IPS DF 6.9 (cell line): ENCODE data around the gene SLC39A11.
"Not testable (repeated sequence)": the region's sequence is repeated elsewhere in the genome, so short reads cannot be mapped to it uniquely, and the experiment has no call there.

ENCODE experiments used
- DNase-seq: peaks from one replicate; pipeline ENCODE4 v3.0.0-alpha.2; 2013; ENCODE audit warnings: low read depth, low spot score
- H3K27ac ChIP-seq: one replicate; pipeline ENCODE4 v1.5.1; 2013; ENCODE audit warnings: low read length, control low read depth
- H3K27me3 ChIP-seq: 2 replicates; pipeline ENCODE4 v1.6.1; 2013; ENCODE audit warnings: mild to moderate bottlenecking, low read length; ENCODE audit not compliant: control insufficient read depth, insufficient read depth
- H3K36me3 ChIP-seq: 2 replicates; pipeline ENCODE4 v1.6.1; 2013; ENCODE audit warnings: low read length; ENCODE audit not compliant: control insufficient read depth, insufficient read depth
- H3K4me1 ChIP-seq: 2 replicates; pipeline ENCODE4 v1.6.1; 2013; ENCODE audit warnings: low read length; ENCODE audit not compliant: control insufficient read depth, insufficient read depth
- H3K4me3 ChIP-seq: 2 replicates; pipeline ENCODE4 v1.5.1; 2013; ENCODE audit warnings: mild to moderate bottlenecking, low read length
- H3K9me3 ChIP-seq: 2 replicates; pipeline ENCODE4 v1.6.1; 2013; ENCODE audit warnings: low read length, inconsistent platforms; ENCODE audit not compliant: control insufficient read depth, insufficient read depth
- WGBS: extraction: QIAGEN DNeasy Blood & Tissue Kit; methylation state at CpG from one replicate; pipeline ENCODE4 v1.1.7; 2013; ENCODE audit warnings: mixed read lengths, missing lambda C conversion rate; ENCODE audit not compliant: insufficient read length, insufficient coverage; 5-methylcytosine and 5-hydroxymethylcytosine counted together

Gene SLC39A11

DNA sequence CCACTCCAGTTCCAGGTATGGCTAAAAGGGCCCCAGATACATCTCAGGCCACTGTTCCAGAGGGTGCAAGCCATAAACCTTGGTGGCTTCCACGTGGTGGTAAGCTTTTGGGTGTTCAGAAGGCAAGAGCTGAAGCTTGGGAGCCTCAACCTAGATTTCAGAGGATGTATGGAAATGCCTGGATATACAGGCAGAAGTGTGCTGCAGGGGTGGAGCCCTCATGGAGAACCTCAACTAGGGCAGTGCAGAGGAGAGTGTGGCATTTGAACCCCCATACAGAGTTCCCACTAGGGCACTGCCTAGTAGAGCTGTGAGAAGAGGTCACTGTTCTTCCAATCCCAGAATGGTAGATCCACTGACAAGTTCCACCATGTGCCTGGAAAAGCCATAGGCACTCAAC, 267.3 kb downstream of the SLC39A11 start:
- Histone ChIP-seq H3K27me3 (no peaks in the 10 kb centered on the region; the same call in 1 of the 2 replicates), H3K4me3 (no peak overlapping the region), H3K36me3 (no peaks in the 10 kb centered on the region), H3K27ac (no peak overlapping the region), H3K9me3 (peaks cover 1% of the 10 kb centered on the region), H3K4me1 (no peaks in the 10 kb centered on the region)
- no peak for DNase-seq
- WGBS, result no CpG with 5 or more reads among the region's 1 CpG

DNA sequence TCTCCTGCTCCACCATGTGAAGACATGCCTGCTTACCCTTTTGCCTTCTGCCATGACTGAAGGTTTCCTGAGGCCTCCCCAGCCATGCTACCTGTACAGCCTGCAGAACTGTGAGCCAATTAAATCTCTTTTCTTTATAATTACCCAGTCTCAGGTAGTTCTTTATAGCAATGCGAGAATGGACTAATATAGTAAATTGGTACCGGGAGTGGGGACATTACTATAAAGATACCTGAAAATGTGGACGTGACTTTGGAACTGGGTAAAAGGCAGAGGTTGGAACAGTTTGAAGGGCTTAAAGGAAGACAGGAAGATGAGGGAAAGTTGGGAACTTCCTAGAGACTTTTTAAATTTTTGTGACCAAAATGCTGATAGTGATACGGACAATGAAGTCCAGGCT, 268.2 kb downstream of the SLC39A11 start:
- not testable (repeated sequence) for H3K27ac ChIP-seq, H3K4me1 ChIP-seq, H3K36me3 ChIP-seq, DNase-seq, H3K27me3 ChIP-seq, H3K4me3 ChIP-seq, H3K9me3 ChIP-seq
- WGBS, result no CpG with 5 or more reads among the region's 4 CpGs

DNA sequence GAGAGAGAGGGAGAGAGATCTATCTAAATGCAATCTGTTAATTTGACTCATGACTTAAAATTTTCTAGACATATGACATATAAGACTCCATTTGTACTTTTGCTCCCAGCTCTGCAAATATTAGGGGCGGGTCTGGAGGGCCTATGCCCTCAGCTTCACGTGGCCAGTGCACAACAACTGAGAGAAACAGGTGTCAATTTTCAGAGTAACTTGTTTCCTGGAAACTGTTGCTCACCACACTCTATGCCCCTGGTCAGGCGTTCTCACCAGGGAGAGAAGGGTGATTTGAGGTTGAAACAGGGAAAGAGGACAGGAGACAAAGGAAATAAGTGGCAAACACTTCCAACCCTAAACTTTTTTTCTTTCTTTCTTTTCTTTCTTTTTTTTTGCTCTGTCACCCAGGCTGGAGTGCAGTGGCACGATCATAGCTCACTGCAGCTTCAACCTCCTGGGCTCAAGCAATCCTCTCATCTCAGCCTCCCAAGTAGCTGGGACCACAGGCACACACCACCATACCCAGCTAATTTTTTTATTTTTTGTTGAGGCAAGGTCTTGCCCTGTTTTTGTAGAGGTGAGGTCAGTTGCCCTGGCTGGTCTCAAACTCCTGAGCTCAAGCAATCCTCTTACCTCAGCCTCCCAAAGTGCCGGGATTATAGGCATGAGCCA, 270.0 kb downstream of the SLC39A11 start:
- Histone ChIP-seq H3K9me3 (peaks cover 1% of the 10 kb centered on the region), H3K4me3 (no peak overlapping the region), H3K4me1 (no peaks in the 10 kb centered on the region), H3K27ac (no peak overlapping the region), H3K27me3 (no peaks in the 10 kb centered on the region; the same call in 1 of the 2 replicates), H3K36me3 (no peaks in the 10 kb centered on the region)
- no CpG with 5 or more reads among the region's 5 CpGs for WGBS
- DNase-seq, result no peak

DNA sequence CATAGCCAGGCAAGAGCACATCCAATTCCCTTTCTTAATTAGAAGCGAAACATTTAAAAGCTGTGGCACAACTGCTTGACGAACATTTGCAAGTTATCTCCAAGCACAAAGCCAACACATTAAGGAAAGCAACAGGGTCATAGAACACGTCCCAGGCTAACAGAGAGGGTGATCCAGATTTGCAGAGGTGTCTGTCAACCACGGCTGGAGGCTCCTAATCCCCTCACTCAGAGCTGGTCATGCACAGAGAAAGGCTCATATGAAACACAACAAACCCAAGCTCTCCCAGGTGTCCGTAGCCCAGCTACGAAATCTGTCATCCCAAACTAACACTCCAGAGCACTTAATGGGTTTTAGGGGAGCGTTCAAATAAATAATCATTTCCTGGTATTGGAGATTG, 276.1 kb downstream of the SLC39A11 start:
- no peak overlapping the region for H3K4me3 ChIP-seq
- no peaks in the 10 kb centered on the region for H3K9me3 ChIP-seq
- no peak for DNase-seq
- H3K4me1 ChIP-seq, result no peaks in the 10 kb centered on the region
- H3K27me3 ChIP-seq, result no peaks in the 10 kb centered on the region
- WGBS, result no CpG with 5 or more reads among the region's 7 CpGs
- no peak overlapping the region for H3K27ac ChIP-seq
- H3K36me3 ChIP-seq, result no peaks in the 10 kb centered on the region

DNA sequence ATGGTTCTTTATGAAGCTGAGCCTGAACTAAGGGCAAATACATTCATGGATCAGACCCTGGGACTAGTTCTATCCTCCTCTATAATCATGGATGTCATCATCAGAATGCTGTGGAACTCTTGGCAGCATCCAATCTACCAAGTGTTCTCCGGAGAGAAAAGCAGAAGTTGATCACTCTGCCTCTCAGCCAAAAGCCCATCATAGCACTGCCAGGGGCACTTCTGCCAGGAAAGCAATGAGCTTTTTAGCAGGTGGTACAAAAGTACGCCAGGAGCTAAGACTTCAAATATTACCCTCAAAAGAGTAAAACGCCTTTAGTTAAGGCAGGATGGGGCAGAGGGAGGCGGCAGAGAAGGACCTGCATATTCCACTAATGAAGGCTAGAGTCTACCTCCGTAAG, 279.0 kb downstream of the SLC39A11 start:
- Histone ChIP-seq H3K9me3 (no peaks in the 10 kb centered on the region), H3K4me1 (no peaks in the 10 kb centered on the region), H3K36me3 (no peaks in the 10 kb centered on the region), H3K27me3 (no peaks in the 10 kb centered on the region), H3K27ac (no peak overlapping the region), H3K4me3 (no peak overlapping the region)
- WGBS, result no CpG with 5 or more reads among the region's 5 CpGs
- DNase-seq, result no peak

DNA sequence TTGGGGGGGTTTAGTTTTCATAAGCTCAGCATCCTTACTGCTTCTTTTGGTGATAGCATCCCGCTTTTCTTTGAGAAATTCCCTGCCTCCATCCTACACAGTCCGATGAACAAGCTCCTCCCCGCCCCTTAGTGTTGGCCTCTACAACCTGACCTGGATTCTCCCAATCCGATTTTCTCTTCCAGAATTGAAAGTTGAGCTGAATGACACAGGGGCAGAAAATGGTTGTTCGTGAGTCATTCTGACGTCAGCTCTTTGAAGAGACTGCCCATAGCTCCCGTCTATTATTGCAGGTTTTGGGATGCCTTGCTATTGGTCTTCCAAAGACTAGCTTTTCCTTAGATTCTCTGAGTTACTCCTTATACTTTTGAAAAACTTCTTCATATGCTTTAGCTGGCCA, 279.7 kb downstream of the SLC39A11 start:
- Histone ChIP-seq H3K27ac (no peak overlapping the region), H3K9me3 (no peaks in the 10 kb centered on the region), H3K4me1 (no peaks in the 10 kb centered on the region), H3K36me3 (no peaks in the 10 kb centered on the region), H3K4me3 (no peak overlapping the region), H3K27me3 (no peaks in the 10 kb centered on the region)
- WGBS, result no CpG with 5 or more reads among the region's 7 CpGs
- no peak for DNase-seq

DNA sequence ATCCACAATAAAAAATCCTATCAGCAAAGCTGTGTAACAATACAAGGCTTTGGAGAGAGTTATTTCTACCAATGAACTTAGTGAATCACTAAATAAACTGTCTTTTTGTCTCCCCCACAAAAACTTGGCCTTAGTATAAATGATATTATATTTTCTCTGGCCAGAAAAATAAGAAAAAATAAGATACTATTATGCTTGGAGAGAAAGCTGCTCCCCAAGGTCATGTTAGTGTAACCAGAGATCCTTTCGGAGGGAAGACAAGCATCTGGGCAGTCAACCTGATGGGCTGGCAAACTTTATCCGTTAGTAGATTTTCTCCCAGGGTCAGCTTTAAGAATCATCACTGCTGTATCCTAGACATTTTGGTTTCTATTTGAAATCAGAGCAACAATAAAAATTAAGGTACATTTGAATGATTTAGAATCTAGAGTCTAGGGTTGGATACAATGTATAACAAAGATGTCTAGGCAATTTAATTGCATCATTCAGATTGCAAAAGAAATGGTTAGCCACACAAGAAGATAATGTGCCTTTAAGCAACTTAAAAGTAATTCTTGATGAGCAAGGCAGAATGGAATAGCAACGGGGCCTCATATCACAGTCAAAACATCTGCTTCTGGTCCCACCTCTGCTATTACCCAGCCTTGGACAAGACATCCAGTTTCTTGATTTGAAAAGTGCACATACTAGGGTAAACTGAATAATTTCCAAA, 280.4 kb downstream of the SLC39A11 start:
- WGBS, result no CpG with 5 or more reads among the region's 3 CpGs
- no peaks in the 10 kb centered on the region for H3K27me3 ChIP-seq
- H3K4me3 ChIP-seq, result no peak overlapping the region
- H3K36me3 ChIP-seq, result no peaks in the 10 kb centered on the region
- DNase-seq, result no peak
- H3K4me1 ChIP-seq, result no peaks in the 10 kb centered on the region
- H3K27ac ChIP-seq, result no peak overlapping the region
- no peaks in the 10 kb centered on the region for H3K9me3 ChIP-seq

DNA sequence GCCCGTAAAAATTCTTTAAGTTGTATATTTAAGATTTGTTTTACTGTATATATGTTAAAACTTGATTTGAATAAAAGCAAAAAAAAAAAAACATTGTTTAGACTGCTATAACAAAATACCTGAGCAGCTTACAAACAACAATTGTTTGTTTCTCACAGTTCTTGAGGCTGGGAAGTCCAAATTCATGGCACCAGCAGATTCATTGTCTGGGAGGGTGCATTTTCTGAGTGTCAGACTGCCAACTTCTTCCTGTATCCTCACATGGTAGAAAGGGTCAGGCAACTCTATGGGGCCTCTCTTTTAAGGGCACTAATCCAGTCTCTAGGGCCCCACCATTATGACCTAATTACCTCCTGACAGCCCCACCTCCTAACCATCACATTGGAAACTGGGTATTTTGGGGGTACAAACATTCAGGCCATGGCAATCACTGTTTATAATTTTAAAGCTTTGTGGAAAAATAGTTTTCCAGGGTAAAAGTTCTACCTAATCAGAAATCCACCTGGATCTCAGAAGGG, 281.4 kb downstream of the SLC39A11 start:
- Histone ChIP-seq H3K27me3 (no peaks in the 10 kb centered on the region), H3K36me3 (no peaks in the 10 kb centered on the region), H3K4me1 (no peaks in the 10 kb centered on the region), H3K9me3 (no peaks in the 10 kb centered on the region), H3K27ac (no peak overlapping the region), H3K4me3 (no peak overlapping the region)
- DNase-seq, result no peak
- WGBS, result no CpG with 5 or more reads among the region's 1 CpG

DNA sequence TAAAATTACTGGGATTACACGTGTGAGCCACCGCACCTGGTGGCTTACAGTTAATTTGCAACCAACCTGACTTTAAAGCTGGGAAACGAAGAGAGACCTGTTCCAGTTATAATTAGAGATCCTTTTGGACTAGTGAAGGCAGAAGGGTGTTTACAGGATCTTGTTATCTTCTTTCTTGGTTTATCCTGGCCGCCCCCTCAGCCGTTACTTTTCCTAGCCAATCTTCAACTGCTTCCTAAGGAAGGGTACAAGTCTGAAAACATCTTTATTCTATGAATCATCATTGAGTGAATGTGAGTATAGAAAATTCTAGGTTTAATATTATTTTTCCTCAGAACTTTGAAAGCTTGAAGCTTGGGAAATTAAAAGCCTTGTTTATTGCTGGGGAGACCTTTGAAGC, 286.5 kb downstream of the SLC39A11 start:
- Histone ChIP-seq H3K9me3 (no peaks in the 10 kb centered on the region), H3K36me3 (no peaks in the 10 kb centered on the region), H3K27me3 (no peaks in the 10 kb centered on the region), H3K27ac (no peak overlapping the region), H3K4me3 (no peak overlapping the region), H3K4me1 (no peaks in the 10 kb centered on the region)
- WGBS, result no CpG with 5 or more reads among the region's 5 CpGs
- DNase-seq, result no peak

DNA sequence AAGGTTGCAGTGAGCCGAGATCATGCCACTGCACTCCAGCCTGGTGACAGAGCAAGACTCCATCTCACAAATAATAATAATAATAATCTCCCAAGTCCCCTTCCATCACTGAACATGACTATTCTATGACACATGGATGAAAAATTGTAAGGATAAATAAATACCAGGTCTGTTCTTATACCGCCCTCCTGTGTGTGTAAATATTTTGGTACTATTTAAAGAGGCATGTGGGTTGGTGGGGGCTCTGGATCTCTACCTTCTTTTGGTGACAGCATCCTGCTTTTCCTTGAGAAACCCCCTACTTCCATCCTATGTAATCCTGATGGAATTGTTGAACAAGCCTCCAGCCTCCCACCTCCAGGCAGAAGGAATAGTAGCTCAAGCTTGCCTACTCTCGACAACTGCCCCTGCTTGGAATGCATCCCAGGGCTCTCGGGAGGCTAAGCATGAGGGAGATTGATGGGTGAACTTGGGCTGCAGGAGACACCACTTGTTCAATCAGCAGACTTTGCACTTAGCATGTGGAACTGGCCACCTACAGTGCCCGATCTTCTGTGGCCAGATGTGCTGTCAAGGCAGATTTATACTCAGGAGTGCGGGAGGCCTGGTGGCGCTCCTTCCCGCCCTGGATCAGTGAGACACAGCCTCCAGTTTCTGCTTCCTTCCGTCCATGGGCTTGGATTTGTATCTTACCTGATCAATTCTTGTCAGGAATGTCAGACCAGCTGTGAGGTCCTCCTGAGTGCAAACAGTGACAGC, 287.4 kb downstream of the SLC39A11 start:
- H3K4me1 ChIP-seq, result no peaks in the 10 kb centered on the region
- no peaks in the 10 kb centered on the region for H3K9me3 ChIP-seq
- no peaks in the 10 kb centered on the region for H3K36me3 ChIP-seq
- WGBS, result no CpG with 5 or more reads among the region's 9 CpGs
- H3K27ac ChIP-seq, result no peak overlapping the region
- H3K27me3 ChIP-seq, result no peaks in the 10 kb centered on the region
- no peak overlapping the region for H3K4me3 ChIP-seq
- no peak for DNase-seq
